GM12878 (cell line): Measurements from ENCODE around the gene TXNIP. TPM values are rescaled to one million over a fixed set of nuclear protein-coding genes. Genes with fewer than 3 reads are reported as not detected.
A peak's percentile ranks its signal among the peaks of the same experiment; 100 is the strongest.

Source experiments
- ATF7 ChIP-seq: fragments of 450-650 bp; IDR thresholded peaks from 2 replicates; pipeline ENCODE4 v1.6.1; 2016; ENCODE audit warnings: low read depth, mild to moderate bottlenecking
- BACH1 ChIP-seq: fragments of 450-650 bp; IDR thresholded peaks from 2 replicates; pipeline ENCODE4 v1.6.1; 2017; ENCODE audit warnings: mild to moderate bottlenecking, borderline replicate concordance
- CBX3 ChIP-seq: fragments of 200-600 bp; sonication (generic); IDR thresholded peaks from 2 replicates; pipeline ENCODE4 v1.6.1; 2016; ENCODE audit warnings: low read depth, borderline replicate concordance
- CEBPZ ChIP-seq: fragments of 150-350 bp; IDR thresholded peaks from 2 replicates; pipeline ENCODE4 v1.6.1; 2016; ENCODE audit warnings: low read depth, low read length
- E2F8 ChIP-seq: fragments of 450-650 bp; IDR thresholded peaks from 2 replicates; pipeline ENCODE4 v1.6.1; 2018; ENCODE audit warnings: mild to moderate bottlenecking, low read depth, moderate library complexity; ENCODE audit not compliant: partially characterized antibody
- FOS ChIP-seq: IDR thresholded peaks from 3 replicates; pipeline ENCODE4 v1.6.1; 2011; ENCODE audit warnings: borderline replicate concordance; ENCODE audit not compliant: insufficient read length; ENCODE audit errors: extremely low read depth
- IRF4 ChIP-seq: IDR thresholded peaks from 2 replicates; pipeline ENCODE4 v1.6.1; 2011; ENCODE audit warnings: low read depth, low read length
- MEF2A ChIP-seq: IDR thresholded peaks from 2 replicates; pipeline ENCODE4 v1.6.1; 2011; ENCODE audit warnings: low read depth, mild to moderate bottlenecking, low read length, moderate library complexity; ENCODE audit not compliant: insufficient read depth
- MEF2B ChIP-seq: fragments of 450-650 bp; IDR thresholded peaks from 2 replicates; pipeline ENCODE4 v1.6.1; 2018; ENCODE audit warnings: mild to moderate bottlenecking, moderate library complexity; ENCODE audit not compliant: partially characterized antibody, poor library complexity, severe bottlenecking
- NFXL1 ChIP-seq: fragments of 450-650 bp; IDR thresholded peaks from 2 replicates; pipeline ENCODE4 v1.6.1; 2017; ENCODE audit warnings: antibody characterized with exemption, mild to moderate bottlenecking, borderline replicate concordance
- NFYA ChIP-seq: IDR thresholded peaks from 2 replicates; pipeline ENCODE4 v1.6.1; 2011; ENCODE audit warnings: low read depth, mild to moderate bottlenecking, low read length, improper control_type of control experiment, borderline replicate concordance
- PAX5 ChIP-seq: IDR thresholded peaks from 2 replicates; pipeline ENCODE4 v1.6.1; 2011; ENCODE audit warnings: low read depth, low read length, borderline replicate concordance
- PAX8 ChIP-seq: fragments of 450-650 bp; IDR thresholded peaks from 2 replicates; pipeline ENCODE4 v1.6.1; 2017; ENCODE audit warnings: mild to moderate bottlenecking, moderate library complexity
- PBX3 ChIP-seq: IDR thresholded peaks from 2 replicates; pipeline ENCODE4 v1.6.1; 2011; ENCODE audit warnings: mild to moderate bottlenecking, low read depth, low read length, moderate library complexity; ENCODE audit not compliant: insufficient replicate concordance
- POLR2A ChIP-seq: IDR thresholded peaks from 2 replicates; pipeline ENCODE4 v1.6.1; 2011; ENCODE audit warnings: low read depth, mild to moderate bottlenecking, low read length
- POU2F2 ChIP-seq: IDR thresholded peaks from 3 replicates; pipeline ENCODE4 v1.6.1; 2011; ENCODE audit warnings: low read depth, mild to moderate bottlenecking, low read length, borderline replicate concordance
- STAT1 ChIP-seq: fragments of 450-650 bp; conservative IDR thresholded peaks from 2 replicates; pipeline ENCODE4 v1.6.1; 2014; ENCODE audit warnings: antibody characterized with exemption, mild to moderate bottlenecking
- polyA plus RNA-seq, 11 experiments: library from polyadenylated mRNA; depleted of rRNA in 4 of 11; unstranded in 6 of 11; stranded (reverse) in 5 of 11; fragments of >200 nt; fragmentation: Nextera tagmentation in 4 of 11; fragmentation: Illumina TruSeq in 1 of 11; extraction: Ambion mirVana in 4 of 11; extraction: Trizol in 1 of 11; gene quantifications; 1 replicate in 1 of 11; 2 replicates in 10 of 11; pipeline versions ENCODE4 v1.2.1 to v1.2.3, GENCODE V29; 2011 to 2016; ENCODE audit warnings: inconsistent platforms in 2 of 11, missing spikeins in 2 of 11, low read depth in 1 of 11
- total RNA-seq, 4 experiments: library from RNA; depleted of rRNA in 3 of 4; stranded (reverse); fragments of >200 nt in 3 of 4; fragmentation: Illumina TruSeq in 1 of 4; extraction: Trizol in 1 of 4; gene quantifications; 2 replicates each; pipeline versions ENCODE4 v1.2.1 to v1.2.3, GENCODE V29; 2013 to 2021
- TF ChIP-seq, protein P1 (sequence below): fragments of 450-650 bp; IDR thresholded peaks from 2 replicates; pipeline ENCODE4 v1.6.1; 2016; ENCODE audit warnings: mild to moderate bottlenecking
- TF ChIP-seq, protein P2 (sequence below): fragments of 450-650 bp; IDR thresholded peaks from 2 replicates; pipeline ENCODE4 v1.6.1; 2016; ENCODE audit warnings: mild to moderate bottlenecking
- TF ChIP-seq, protein P3 (sequence below): IDR thresholded peaks from 2 replicates; pipeline ENCODE4 v1.6.1; 2012; ENCODE audit warnings: low read depth, low read length, improper control_type of control experiment

TXNIP gene
- total and polyA plus RNA-seq, 10 of the 15 experiments (the other 5 are each of a cell fraction or from before 2014, with no cell fraction given) = 48.7 to 133 (median 107) TPM

GRCh38 chr1:145979746-145980456 is 16.5 kb downstream of the TXNIP start (continued):
- TF ChIP-seq, protein P1, sequence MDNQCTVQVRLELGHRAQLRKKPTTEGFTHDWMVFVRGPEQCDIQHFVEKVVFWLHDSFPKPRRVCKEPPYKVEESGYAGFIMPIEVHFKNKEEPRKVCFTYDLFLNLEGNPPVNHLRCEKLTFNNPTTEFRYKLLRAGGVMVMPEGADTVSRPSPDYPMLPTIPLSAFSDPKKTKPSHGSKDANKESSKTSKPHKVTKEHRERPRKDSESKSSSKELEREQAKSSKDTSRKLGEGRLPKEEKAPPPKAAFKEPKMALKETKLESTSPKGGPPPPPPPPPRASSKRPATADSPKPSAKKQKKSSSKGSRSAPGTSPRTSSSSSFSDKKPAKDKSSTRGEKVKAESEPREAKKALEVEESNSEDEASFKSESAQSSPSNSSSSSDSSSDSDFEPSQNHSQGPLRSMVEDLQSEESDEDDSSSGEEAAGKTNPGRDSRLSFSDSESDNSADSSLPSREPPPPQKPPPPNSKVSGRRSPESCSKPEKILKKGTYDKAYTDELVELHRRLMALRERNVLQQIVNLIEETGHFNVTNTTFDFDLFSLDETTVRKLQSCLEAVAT = no peak
- TF ChIP-seq STAT1 = no peak
- TF ChIP-seq MEF2B = no peak
- TF ChIP-seq, protein P2, sequence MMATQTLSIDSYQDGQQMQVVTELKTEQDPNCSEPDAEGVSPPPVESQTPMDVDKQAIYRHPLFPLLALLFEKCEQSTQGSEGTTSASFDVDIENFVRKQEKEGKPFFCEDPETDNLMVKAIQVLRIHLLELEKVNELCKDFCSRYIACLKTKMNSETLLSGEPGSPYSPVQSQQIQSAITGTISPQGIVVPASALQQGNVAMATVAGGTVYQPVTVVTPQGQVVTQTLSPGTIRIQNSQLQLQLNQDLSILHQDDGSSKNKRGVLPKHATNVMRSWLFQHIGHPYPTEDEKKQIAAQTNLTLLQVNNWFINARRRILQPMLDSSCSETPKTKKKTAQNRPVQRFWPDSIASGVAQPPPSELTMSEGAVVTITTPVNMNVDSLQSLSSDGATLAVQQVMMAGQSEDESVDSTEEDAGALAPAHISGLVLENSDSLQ = peak; percentile 96
- TF ChIP-seq MEF2A = peak; percentile 53; the same call in 1 of the 2 replicates
- no peak for TF ChIP-seq FOS
- no peak for TF ChIP-seq BACH1
- TF ChIP-seq CBX3 = no peak
- peak; percentile 19; the same call in 1 of the 2 replicates for TF ChIP-seq IRF4
- TF ChIP-seq, protein P3, sequence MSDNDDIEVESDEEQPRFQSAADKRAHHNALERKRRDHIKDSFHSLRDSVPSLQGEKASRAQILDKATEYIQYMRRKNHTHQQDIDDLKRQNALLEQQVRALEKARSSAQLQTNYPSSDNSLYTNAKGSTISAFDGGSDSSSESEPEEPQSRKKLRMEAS = no peak
- TF ChIP-seq CEBPZ = no peak
- TF ChIP-seq POU2F2 = no peak
- no peak for TF ChIP-seq PAX5
- no peak for TF ChIP-seq NFYA
- peak; percentile 86 for TF ChIP-seq PBX3
- TF ChIP-seq PAX8 = no peak
- no peak; the same call in 1 of the 2 replicates for TF ChIP-seq ATF7
- no peak for TF ChIP-seq E2F8
- peak; percentile 31; the same call in 1 of the 2 replicates for TF ChIP-seq POLR2A
- TF ChIP-seq NFXL1 = no peak
